Liver (tissue), 3 donors: Measurements from ENCODE around the gene RASSF6.

Source experiments
- FOXA1 ChIP-seq: IDR thresholded peaks from 2 replicates; pipeline ENCODE4 v1.6.1; 2016; ENCODE audit warnings: antibody characterized with exemption
- JUND ChIP-seq, 2 donors: IDR thresholded peaks; 2 replicates each; pipeline ENCODE4 v1.6.1; 2016; ENCODE audit warnings: antibody characterized with exemption in 2 of 2
- NR2F2 ChIP-seq: IDR thresholded peaks from 2 replicates; pipeline ENCODE4 v1.6.1; 2016; ENCODE audit warnings: antibody characterized with exemption
- RAD21 ChIP-seq, 2 donors: IDR thresholded peaks; 2 replicates each; pipeline ENCODE4 v1.6.1; 2016; ENCODE audit warnings: antibody characterized with exemption in 2 of 2, mild to moderate bottlenecking in 2 of 2
- REST ChIP-seq: IDR thresholded peaks from 2 replicates; pipeline ENCODE4 v1.6.1; 2016; ENCODE audit warnings: antibody characterized with exemption, mild to moderate bottlenecking
- SP1 ChIP-seq: IDR thresholded peaks from 2 replicates; pipeline ENCODE4 v1.6.1; 2018; ENCODE audit warnings: antibody characterized with exemption, mild to moderate bottlenecking
- TAF1 ChIP-seq: conservative IDR thresholded peaks from 2 replicates; pipeline ENCODE4 v1.6.1; 2016; ENCODE audit warnings: antibody characterized with exemption, mild to moderate bottlenecking
- YY1 ChIP-seq: IDR thresholded peaks from 2 replicates; pipeline ENCODE4 v1.6.1; 2016; ENCODE audit warnings: antibody characterized with exemption, mild to moderate bottlenecking
- TF ChIP-seq, protein P1 (sequence below): fragments of 150-350 bp; IDR thresholded peaks from 2 replicates; pipeline ENCODE4 v1.5.1; 2017; ENCODE audit warnings: improper control_type of control experiment, low read depth, low read length; ENCODE audit not compliant: missing input control
- TF ChIP-seq, protein P2 (sequence below): IDR thresholded peaks from 2 replicates; pipeline ENCODE4 v1.6.1; 2016; ENCODE audit warnings: antibody characterized with exemption
- TF ChIP-seq, protein P3 (sequence below): IDR thresholded peaks from 2 replicates; pipeline ENCODE4 v1.6.1; 2016; ENCODE audit warnings: antibody characterized with exemption
- donor health status: healthy.
- donor health status: healthy.

GRCh38 chr4:73648478-73648877 lies 28.2 kb upstream of the RASSF6 start:
- TF ChIP-seq, protein P1, sequence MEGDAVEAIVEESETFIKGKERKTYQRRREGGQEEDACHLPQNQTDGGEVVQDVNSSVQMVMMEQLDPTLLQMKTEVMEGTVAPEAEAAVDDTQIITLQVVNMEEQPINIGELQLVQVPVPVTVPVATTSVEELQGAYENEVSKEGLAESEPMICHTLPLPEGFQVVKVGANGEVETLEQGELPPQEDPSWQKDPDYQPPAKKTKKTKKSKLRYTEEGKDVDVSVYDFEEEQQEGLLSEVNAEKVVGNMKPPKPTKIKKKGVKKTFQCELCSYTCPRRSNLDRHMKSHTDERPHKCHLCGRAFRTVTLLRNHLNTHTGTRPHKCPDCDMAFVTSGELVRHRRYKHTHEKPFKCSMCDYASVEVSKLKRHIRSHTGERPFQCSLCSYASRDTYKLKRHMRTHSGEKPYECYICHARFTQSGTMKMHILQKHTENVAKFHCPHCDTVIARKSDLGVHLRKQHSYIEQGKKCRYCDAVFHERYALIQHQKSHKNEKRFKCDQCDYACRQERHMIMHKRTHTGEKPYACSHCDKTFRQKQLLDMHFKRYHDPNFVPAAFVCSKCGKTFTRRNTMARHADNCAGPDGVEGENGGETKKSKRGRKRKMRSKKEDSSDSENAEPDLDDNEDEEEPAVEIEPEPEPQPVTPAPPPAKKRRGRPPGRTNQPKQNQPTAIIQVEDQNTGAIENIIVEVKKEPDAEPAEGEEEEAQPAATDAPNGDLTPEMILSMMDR = no peak
- TF ChIP-seq JUND (IDR thresholded peaks at IDR 0.05) = no peak
- TF ChIP-seq YY1 = no peak
- TF ChIP-seq, protein P2, sequence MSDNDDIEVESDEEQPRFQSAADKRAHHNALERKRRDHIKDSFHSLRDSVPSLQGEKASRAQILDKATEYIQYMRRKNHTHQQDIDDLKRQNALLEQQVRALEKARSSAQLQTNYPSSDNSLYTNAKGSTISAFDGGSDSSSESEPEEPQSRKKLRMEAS = no peak
- no peak for TF ChIP-seq REST
- no peak for TF ChIP-seq TAF1
- no peak for TF ChIP-seq SP1
- TF ChIP-seq NR2F2 = no peak
- no peak for TF ChIP-seq FOXA1
- TF ChIP-seq, protein P3, sequence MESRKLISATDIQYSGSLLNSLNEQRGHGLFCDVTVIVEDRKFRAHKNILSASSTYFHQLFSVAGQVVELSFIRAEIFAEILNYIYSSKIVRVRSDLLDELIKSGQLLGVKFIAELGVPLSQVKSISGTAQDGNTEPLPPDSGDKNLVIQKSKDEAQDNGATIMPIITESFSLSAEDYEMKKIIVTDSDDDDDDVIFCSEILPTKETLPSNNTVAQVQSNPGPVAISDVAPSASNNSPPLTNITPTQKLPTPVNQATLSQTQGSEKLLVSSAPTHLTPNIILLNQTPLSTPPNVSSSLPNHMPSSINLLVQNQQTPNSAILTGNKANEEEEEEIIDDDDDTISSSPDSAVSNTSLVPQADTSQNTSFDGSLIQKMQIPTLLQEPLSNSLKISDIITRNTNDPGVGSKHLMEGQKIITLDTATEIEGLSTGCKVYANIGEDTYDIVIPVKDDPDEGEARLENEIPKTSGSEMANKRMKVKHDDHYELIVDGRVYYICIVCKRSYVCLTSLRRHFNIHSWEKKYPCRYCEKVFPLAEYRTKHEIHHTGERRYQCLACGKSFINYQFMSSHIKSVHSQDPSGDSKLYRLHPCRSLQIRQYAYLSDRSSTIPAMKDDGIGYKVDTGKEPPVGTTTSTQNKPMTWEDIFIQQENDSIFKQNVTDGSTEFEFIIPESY = no peak
- TF ChIP-seq RAD21 (IDR thresholded peaks at IDR 0.05) = no peak
